Stimulated activated naive CD8-positive, alpha-beta T cell treated with anti-CD3 and anti-CD28 coated beads, Interleukin-15, amount 100 ng/mL, for 72 hours (primary cell): ENCODE results near the gene RFC3.
"Not testable (repeated sequence)": the region's sequence is repeated elsewhere in the genome, so short reads cannot be mapped to it uniquely, and the experiment has no call there.

ENCODE experiments used
- ATAC-seq: fragments of 150-1000 bp; cut with Tn5 transposase; 2 replicates; pipeline ENCODE4 v1.10.0; 2021; ENCODE audit warnings: mild to moderate bottlenecking, moderate library complexity
- DNase-seq, 2 donors: peaks; one replicate each; pipeline ENCODE4 v3.0.0; 2021 to 2022
- H3K27ac Mint-ChIP-seq, 2 donors: one replicate each; pipeline ENCODE4 v1.8.0; 2022; ENCODE audit warnings: mild to moderate bottlenecking in 2 of 2, mixed read lengths in 2 of 2, moderate library complexity in 2 of 2
- H3K27me3 Mint-ChIP-seq: one replicate; pipeline ENCODE4 v1.8.0; 2022; ENCODE audit warnings: mixed read lengths
- H3K4me1 Mint-ChIP-seq: one replicate; pipeline ENCODE4 v1.8.0; 2022; ENCODE audit warnings: mild to moderate bottlenecking, mixed read lengths
- H3K4me3 Mint-ChIP-seq, 2 donors: one replicate each; pipeline ENCODE4 v1.8.0; 2022; ENCODE audit warnings: mild to moderate bottlenecking in 2 of 2, mixed read lengths in 2 of 2, moderate library complexity in 1 of 2
- H3K9me3 Mint-ChIP-seq, 2 donors: one replicate each; pipeline ENCODE4 v1.8.0; 2022; ENCODE audit warnings: mixed read lengths in 2 of 2

The RFC3 gene, protein sequence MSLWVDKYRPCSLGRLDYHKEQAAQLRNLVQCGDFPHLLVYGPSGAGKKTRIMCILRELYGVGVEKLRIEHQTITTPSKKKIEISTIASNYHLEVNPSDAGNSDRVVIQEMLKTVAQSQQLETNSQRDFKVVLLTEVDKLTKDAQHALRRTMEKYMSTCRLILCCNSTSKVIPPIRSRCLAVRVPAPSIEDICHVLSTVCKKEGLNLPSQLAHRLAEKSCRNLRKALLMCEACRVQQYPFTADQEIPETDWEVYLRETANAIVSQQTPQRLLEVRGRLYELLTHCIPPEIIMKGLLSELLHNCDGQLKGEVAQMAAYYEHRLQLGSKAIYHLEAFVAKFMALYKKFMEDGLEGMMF

DNA sequence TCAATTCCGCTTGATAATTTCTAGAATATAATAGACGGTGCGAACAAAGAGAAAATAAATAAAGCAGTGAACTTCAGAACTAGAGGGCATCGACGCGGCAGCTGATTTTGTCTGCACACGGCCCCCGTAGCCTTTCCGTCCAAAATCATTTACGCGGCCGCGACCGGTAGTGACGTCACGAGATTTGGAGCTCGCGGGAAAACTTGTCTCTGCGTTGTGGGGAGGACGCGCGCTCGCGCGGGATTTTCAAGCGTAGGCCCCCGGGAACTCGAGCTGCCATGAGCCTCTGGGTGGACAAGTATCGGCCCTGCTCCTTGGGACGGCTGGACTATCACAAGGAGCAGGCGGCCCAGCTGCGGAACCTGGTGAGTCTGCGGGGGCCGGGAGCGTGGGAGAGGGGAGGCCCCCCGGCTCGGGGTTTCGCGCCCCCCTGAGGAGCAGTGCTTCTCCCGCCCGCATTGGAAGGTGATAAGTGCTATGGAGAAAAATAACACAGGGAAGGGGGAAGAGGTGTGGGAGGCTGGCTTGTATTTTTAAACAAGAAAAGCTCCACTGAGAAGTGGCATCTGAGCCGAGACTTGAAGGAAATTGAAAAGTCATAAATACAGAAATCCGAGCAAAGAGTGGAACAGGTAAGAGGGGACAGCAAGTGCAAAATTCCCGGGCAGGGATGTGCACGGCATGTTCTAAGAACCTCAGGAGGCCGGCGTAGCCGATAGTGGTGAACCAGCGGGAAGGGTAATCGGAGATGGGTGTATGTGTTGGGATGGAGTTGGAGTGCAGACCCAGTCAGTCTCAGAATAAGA is at the start of gene RFC3:
Gene RFC3, plus strand, starts transcription at position 249 of the 806 bp plus-strand sequence. Its CDS starts 30 bp downstream, at position 279.
- Mint-ChIP-seq H3K4me1 (peaks cover 34% of the 10 kb centered on the region), H3K27ac (peak within 1 kb of the TSS; percentile 98 to 99), H3K9me3 (no peaks in the 10 kb centered on the region), H3K27me3 (no peaks in the 10 kb centered on the region), H3K4me3 (peak within 1 kb of the TSS; percentile 95 to 99)
- DNase-seq: peak; percentile 86 to 93
- peak; percentile 98 for ATAC-seq

DNA sequence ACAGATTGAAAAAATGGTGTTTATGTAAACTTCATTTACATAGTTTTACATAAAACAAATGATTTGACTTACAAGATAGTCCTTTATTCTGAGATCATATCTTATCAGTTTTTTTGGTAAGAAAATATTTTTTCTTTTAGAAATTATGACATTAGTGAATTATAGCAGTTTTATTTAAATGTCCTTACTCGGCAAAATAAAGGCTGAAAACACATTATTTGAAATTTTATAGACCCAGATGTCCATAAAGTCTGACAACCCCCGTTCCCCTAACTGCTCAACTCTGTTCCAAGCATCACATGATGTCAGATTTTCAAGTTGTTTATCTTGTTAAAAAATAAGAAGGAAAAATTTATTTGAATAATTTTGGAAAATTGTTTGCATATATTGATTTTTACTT is 46.7 kb upstream of the RFC3 start:
- no peak overlapping the region for H3K4me3 Mint-ChIP-seq
- H3K9me3 Mint-ChIP-seq: no peaks in the 10 kb centered on the region
- H3K4me1 Mint-ChIP-seq: no peaks in the 10 kb centered on the region
- no peak overlapping the region for H3K27ac Mint-ChIP-seq
- H3K27me3 Mint-ChIP-seq: no peaks in the 10 kb centered on the region
- DNase-seq: no peak
- ATAC-seq: no peak

DNA sequence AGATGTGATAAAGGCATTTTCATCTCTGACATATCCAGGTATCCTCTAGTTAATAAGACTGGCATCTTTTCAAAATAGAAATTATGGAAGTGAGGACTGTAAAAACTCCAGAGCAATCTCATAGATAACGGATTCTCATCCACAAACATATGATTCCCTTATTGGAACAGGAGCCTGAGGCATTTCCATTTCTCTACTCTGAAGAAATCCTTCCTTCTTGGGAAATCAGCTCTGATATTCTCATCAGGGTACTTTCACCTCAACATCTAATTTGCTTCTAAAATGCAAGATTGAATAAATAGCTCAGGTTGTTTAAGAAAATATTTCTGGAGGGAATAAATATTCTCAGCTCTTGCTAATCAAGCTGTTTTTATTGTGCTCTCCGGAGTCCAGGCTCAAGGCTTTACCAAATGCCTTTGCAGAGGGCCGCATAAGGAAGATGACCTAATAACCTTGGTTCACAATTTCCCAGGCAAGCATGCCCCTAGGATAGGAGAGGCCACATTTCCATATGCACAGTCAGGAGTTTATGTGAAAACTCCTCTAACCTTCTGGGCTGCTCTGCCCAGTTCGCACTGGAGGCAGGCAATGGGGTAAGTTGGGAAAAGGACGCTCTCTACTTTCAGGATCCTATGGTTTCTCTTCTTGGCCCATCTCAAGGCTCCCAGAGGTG is 44.0 kb upstream of the RFC3 start:
- H3K4me1 Mint-ChIP-seq: no peaks in the 10 kb centered on the region
- no peak overlapping the region for H3K27ac Mint-ChIP-seq
- H3K27me3 Mint-ChIP-seq: no peaks in the 10 kb centered on the region
- H3K9me3 Mint-ChIP-seq: no peaks in the 10 kb centered on the region
- DNase-seq (no peak), ATAC-seq (no peak)
- no peak overlapping the region for H3K4me3 Mint-ChIP-seq

DNA sequence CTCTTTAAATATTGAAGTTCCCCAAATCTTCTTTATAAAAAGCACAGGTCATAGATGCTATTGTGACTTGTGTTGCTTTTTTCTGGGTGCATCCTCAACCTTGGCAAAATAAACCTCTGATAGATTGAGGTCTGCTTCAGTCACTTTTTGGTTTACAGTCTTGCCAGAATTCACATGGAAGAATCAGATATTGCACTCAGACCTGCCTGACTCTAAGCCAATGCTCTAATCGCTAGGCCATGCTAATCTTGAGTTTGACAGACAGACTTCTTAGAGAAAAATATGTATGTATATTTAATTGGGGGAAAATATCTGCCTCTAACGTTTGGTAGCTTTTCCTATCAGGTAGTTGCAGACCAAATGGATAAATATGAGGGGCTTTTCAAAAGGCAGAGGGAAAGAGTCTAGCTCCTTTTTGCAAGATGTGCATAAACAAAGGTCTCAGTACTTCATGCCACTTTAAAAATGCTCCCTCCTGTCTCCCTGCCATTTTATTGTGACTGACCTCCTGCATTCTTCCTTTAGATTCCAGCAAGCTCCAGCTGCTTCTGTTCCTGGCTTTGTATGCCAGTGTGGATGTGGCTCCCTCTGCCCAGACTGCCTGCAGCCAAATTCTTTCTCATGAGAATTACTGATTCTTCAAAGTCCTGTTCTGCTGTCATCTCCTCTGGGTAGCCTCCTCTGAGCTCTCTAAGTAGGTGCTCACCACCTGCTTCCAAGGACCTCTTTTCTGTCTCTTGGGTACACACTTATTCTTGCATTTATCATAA is 42.4 kb upstream of the RFC3 start:
- DNase-seq: no peak
- H3K27ac Mint-ChIP-seq: no peak overlapping the region
- no peak for ATAC-seq
- no peaks in the 10 kb centered on the region for H3K27me3 Mint-ChIP-seq
- peaks cover 0 to 4% of the 10 kb centered on the region in 2 donors for H3K9me3 Mint-ChIP-seq
- H3K4me3 Mint-ChIP-seq: no peak overlapping the region
- no peaks in the 10 kb centered on the region for H3K4me1 Mint-ChIP-seq

DNA sequence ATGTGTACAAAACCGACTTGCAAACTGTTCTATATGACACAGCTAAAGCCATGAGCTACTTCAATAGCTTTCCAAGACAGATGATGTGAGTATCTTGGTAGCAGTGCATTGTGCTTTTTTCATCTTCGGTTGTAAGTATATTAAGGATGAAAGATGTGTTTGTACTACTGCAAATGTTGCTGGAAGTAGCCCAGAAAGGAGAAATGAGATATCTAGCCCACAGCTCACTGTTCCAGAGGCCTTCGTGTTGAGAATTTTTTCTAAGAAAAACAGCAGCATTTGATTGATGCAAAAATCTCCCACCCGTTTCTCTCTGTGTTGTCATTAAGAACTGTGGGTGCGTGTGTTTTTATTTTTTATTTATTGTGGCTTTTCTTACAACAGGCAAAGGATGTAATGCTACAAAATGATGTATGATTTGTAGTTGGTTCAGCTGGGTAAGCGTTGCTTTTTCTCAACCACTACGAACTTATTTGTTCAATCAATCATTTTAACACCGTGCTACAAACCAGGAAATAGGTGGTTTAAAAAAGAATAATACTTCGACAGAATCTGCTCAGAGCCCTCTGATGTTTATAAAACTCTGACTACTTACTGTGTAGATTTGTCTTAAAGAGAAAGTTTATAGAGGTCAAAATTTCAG is 41.6 kb upstream of the RFC3 start:
- Mint-ChIP-seq H3K27me3 (no peaks in the 10 kb centered on the region), H3K4me3 (no peak overlapping the region), H3K9me3 (peaks cover under 1 to 9% of the 10 kb centered on the region in 2 donors), H3K4me1 (no peaks in the 10 kb centered on the region), H3K27ac (no peak overlapping the region)
- no peak for ATAC-seq
- DNase-seq: no peak

DNA sequence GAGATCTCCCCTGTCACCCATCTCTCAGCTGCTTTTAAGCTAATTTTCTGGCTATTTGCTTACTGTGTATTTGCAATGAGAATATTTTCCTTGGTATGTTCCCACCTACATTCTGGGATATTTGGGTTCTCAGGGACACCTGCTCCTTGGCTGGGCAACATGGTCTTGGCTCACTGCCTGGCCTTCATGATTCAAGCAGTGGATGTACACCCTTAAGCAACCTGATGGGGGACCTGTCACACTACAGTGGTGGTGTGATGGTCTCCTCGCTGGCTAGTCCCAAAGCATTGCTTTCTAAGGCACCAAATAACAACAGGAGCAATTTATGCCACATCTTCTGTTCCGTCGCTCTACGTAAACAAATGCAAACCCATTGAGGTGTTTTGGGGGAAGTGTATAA is 35.3 kb upstream of the RFC3 start:
- H3K9me3 Mint-ChIP-seq: peaks cover 10 to 22% of the 10 kb centered on the region in 2 donors

DNA sequence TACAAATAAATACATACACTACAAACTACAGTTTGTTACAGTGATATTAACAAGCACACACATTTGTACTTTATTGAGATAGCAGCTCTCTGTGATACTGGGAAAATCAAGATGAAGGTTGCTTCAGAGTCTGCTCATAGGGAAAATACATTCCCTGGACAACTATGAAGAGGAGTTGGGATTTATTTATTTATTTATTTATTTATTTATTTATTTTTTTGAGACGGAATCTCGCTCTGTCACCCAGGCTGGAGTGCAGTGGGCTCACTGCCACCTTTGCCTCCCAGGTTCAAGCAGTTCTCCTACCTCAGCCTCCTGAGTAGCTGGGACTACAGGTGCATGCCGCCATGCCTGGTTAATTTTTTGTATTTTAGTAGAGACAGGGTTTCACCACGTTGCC is 34.7 kb upstream of the RFC3 start:
- Mint-ChIP-seq H3K4me1 (peaks cover 12% of the 10 kb centered on the region), H3K9me3 (peaks cover 10 to 22% of the 10 kb centered on the region in 2 donors)
- H3K27me3 Mint-ChIP-seq, H3K4me3 Mint-ChIP-seq, H3K27ac Mint-ChIP-seq, DNase-seq, ATAC-seq: not testable (repeated sequence)

More for the DNA sequence above, 35.3 kb upstream of the RFC3 start:
- DNase-seq (no peak), ATAC-seq (no peak)
- peaks cover 12% of the 10 kb centered on the region for H3K4me1 Mint-ChIP-seq
- H3K4me3 Mint-ChIP-seq: no peak overlapping the region
- H3K27ac Mint-ChIP-seq: no peak overlapping the region
- H3K27me3 Mint-ChIP-seq: no peaks in the 10 kb centered on the region

DNA sequence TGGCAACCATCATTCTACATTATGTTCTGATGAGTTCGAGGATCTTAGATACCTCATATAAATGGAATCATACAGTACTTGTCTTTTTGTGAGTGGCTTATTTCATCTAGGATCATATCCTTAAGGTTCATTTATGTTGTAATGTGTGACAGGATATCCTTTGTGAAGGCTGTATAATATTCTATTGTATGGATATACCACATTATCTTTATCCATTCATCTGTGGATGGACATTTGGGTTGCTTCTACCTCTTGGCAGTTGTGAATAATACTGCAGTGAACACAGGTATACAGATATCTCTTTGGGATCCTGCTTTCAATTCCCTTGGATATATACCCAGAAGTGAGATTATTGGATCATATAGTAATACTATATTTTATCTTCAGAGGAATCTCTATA is 33.2 kb upstream of the RFC3 start:
- no peak overlapping the region for H3K27ac Mint-ChIP-seq

DNA sequence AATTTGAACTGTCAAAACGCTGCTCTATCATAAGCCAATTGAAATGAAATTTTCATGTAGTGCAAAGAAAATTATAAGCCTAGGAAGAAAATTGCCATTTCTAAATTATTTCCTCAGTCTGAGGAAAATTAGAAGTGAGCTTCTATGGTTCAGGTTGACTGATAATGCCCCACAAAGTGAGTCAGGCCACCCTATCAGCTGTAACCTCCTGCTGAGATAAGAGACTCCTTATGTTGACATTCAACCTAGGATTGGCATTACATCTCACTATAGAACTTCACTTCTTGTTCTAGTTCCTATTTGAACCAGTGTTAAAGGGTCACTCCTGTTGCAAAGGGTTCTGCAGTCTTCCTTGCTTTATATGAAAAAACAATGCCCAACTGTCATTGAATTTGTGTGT is 32.6 kb upstream of the RFC3 start:
- Mint-ChIP-seq H3K4me3 (no peak overlapping the region), H3K4me1 (peaks cover 12% of the 10 kb centered on the region), H3K27me3 (no peaks in the 10 kb centered on the region), H3K9me3 (peaks cover 10 to 20% of the 10 kb centered on the region in 2 donors), H3K27ac (no peak overlapping the region)
- DNase-seq (no peak), ATAC-seq (no peak)

More for the DNA sequence above, 33.2 kb upstream of the RFC3 start:
- ATAC-seq (no peak), DNase-seq (no peak)
- Mint-ChIP-seq H3K27me3 (no peaks in the 10 kb centered on the region), H3K4me1 (peaks cover 12% of the 10 kb centered on the region), H3K4me3 (no peak overlapping the region), H3K9me3 (peaks cover 10 to 22% of the 10 kb centered on the region in 2 donors)

DNA sequence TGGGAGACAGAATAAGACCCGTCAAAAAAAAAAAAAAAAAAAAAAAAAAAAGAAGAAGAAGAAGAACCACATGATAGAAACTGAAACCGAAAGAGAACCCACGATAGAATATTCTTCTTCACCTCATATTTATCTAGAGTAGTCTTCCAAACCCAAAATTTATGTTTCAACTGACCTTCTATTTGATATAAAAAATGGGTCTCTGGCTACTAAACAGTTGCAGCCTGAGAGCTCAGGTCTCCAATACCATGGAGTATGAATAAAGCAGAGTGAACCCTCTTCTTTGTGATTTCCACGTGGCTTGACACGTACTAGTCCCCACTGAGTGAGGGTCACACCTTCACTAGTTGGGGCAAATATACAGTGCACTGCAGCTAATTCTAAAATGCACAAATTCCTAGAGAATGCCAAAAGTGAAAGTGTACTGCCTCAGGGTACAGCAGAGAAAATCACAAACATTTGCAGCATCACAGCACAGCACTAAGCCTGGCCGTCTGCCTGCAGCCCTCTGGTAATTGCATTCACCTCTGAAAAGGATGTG is 30.8 kb upstream of the RFC3 start:
- H3K27me3 Mint-ChIP-seq: no peaks in the 10 kb centered on the region
- H3K4me1 Mint-ChIP-seq: peaks cover 12% of the 10 kb centered on the region
- peak overlapping the region in 1 of 2 donors; percentile 34 for H3K27ac Mint-ChIP-seq
- H3K9me3 Mint-ChIP-seq: peaks cover 7 to 10% of the 10 kb centered on the region in 2 donors
- H3K4me3 Mint-ChIP-seq: peak overlapping the region; percentile 61 to 64
- ATAC-seq (peak; percentile 59), DNase-seq (no peak)

DNA sequence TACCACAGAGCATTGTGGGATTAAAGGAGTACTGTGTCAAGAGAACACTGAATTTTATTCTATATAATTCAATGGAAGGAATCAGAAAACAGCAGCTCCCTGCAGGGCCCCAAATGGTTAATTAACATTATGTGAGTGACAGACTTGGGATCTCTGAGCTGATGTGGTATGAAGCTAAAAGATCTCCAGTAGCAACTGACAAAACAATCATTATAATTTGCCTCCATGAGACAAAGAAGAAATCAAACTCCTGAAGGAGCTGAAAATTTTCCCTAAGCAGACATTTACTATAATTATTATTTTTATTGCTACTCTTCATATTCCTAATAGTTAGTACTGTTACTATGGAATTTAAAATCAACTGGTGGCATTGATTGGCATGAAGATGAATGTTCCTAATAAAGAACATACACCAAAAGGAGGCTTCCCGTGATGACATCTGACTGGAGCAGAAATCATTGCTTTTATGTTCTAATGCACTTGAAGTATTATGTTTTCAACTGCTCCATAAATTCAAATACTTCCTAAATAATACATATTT is 28.8 kb upstream of the RFC3 start:
- ATAC-seq: no peak
- H3K4me3 Mint-ChIP-seq: no peak overlapping the region
- no peaks in the 10 kb centered on the region for H3K27me3 Mint-ChIP-seq
- H3K9me3 Mint-ChIP-seq: peaks cover 7 to 18% of the 10 kb centered on the region in 2 donors
- DNase-seq: no peak
- no peak overlapping the region for H3K27ac Mint-ChIP-seq
- peaks cover 12% of the 10 kb centered on the region for H3K4me1 Mint-ChIP-seq

DNA sequence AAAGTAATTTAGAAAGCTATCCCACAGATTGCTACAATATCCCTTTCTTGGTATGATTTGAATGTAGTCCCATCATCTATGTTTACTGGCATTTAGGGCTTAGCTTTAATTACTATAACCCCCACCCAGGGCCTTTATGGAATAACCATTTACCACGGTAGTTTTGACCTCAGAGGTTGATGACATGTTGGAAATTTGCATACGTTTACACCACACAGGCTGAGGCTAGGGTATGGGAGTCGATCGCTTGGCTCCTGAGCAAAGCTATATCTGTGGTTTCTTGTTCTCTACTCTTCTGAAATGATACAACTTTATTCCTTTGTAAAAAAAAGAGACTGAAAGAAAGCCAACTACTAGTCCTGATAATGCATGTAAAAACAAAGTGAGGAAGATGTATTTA is 28.2 kb upstream of the RFC3 start:
- no peaks in the 10 kb centered on the region for H3K27me3 Mint-ChIP-seq
- no peak for DNase-seq
- H3K9me3 Mint-ChIP-seq: peaks cover 2 to 15% of the 10 kb centered on the region in 2 donors
- H3K4me1 Mint-ChIP-seq: peaks cover 12% of the 10 kb centered on the region
- no peak for ATAC-seq
- no peak overlapping the region for H3K4me3 Mint-ChIP-seq
- no peak overlapping the region for H3K27ac Mint-ChIP-seq

DNA sequence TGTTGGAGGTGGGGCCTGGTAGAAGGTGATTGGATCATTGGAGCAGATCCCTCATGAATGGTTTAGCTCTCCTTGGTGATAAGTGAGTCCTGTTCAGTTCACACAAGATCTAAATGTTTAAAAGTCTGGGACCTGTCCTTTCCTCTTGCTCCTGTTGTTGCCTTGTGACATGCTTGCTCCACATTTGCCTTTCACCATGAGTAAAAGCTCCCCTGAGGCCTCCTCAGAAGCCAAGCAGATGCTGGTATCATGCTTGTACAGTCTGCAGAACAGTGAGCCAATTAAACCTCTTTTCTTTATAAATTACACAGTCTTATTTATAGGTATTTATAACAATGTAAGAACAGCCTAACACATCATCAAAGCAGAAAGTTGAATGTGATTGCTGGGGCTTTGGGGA is 24.2 kb upstream of the RFC3 start:
- H3K4me3 Mint-ChIP-seq: no peak overlapping the region
- peaks cover 0 to 14% of the 10 kb centered on the region in 2 donors for H3K9me3 Mint-ChIP-seq
- no peak for ATAC-seq
- H3K4me1 Mint-ChIP-seq: no peaks in the 10 kb centered on the region
- H3K27ac Mint-ChIP-seq: no peak overlapping the region
- H3K27me3 Mint-ChIP-seq: no peaks in the 10 kb centered on the region
- no peak for DNase-seq

DNA sequence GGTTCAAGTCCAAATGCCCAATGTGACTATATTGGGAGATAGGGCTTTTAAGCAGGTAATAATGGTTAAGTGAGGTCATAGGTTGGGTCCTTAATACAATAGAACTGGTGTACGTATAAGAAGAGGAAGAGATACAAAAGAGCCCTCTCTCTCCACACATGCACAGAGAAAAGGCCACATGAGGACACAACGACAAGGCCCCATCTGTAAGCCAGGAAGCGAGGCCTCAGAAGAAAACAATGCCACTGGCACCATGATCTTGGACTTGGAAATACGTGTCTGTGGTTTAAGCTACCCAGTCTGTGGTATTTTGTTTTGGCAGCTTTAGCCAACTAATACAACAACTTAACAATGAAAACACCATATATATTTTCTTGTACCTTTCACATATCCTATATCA is 23.4 kb upstream of the RFC3 start:
- Mint-ChIP-seq H3K4me3 (no peak overlapping the region), H3K9me3 (peaks cover 0 to 14% of the 10 kb centered on the region in 2 donors), H3K27ac (no peak overlapping the region), H3K27me3 (no peaks in the 10 kb centered on the region), H3K4me1 (no peaks in the 10 kb centered on the region)
- no peak for ATAC-seq
- no peak for DNase-seq
